ENCODE data around the gene OR11G2.
"Not testable (repeated sequence)": the region's sequence is repeated elsewhere in the genome, so short reads cannot be mapped to it uniquely, and the experiment has no call there.

Gene OR11G2

DNA sequence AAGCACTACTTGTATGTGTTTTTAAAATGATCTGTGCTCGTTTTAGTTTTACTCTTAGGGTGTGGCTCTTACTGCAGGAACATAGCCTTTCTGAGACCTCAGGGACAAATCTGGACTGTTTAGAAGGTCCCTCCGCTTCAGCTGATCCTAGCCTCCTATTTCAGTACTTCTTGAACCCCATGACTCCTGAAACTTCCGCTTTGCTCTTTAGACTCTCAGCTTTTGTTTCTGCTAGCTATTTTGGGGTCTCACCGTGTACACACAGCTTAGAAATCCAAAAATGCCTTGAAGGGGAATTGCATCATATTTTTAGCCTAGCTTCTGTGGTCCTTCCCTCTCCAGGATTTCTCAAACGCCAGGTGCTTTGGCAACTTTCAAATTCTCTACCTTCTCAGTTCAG is 8.3 kb downstream of the OR11G2 start:
- H2BK5ac ChIP-seq (ENCODE audit: low read length), result no peak overlapping the region
- no peaks in the 10 kb centered on the region for H3K36me3 ChIP-seq (ENCODE audit: control insufficient read depth, insufficient read depth, low read length)
- H2BK15ac ChIP-seq (replicated peaks; ENCODE audit: low read depth), result no peak overlapping the region
- no peak overlapping the region for H4K8ac ChIP-seq (ENCODE audit: low read depth, low read length)
- no peak overlapping the region for H3K4ac ChIP-seq (ENCODE audit: low read depth, low read length)
- H3K4me3 ChIP-seq (ENCODE audit: low read length), result no peak overlapping the region
- H3K4me2 ChIP-seq (ENCODE audit: low read length), result no peak overlapping the region
- H3K9ac ChIP-seq (ENCODE audit: low read length), result no peak overlapping the region
- no peak overlapping the region for H3K23ac ChIP-seq (ENCODE audit: low read length)
- no peak overlapping the region for H2BK120ac ChIP-seq (ENCODE audit: low read depth, low read length)
- H3K79me1 ChIP-seq (ENCODE audit: low read length), result no peaks in the 10 kb centered on the region
- H3K4me1 ChIP-seq (ENCODE audit: control insufficient read depth, low read depth, low read length), result no peaks in the 10 kb centered on the region
- no CpG with 5 or more reads among the region's 5 CpGs for WGBS (ENCODE audit: extremely low coverage, insufficient coverage, low lambda C conversion rate)
- no peaks in the 10 kb centered on the region for H3K79me2 ChIP-seq (ENCODE audit: control insufficient read depth, insufficient read depth, low read length)
- DNase-seq, result no peak
- H3K56ac ChIP-seq (ENCODE audit: low read length), result no peak overlapping the region
- H3K27ac ChIP-seq (ENCODE audit: low read depth, low read length), result no peak overlapping the region
- no peak overlapping the region for H2AK5ac ChIP-seq (ENCODE audit: low read length)
- no peaks in the 10 kb centered on the region for H3K27me3 ChIP-seq (ENCODE audit: insufficient read depth, low read length, poor library complexity)
- no peak overlapping the region for H3K18ac ChIP-seq (ENCODE audit: low read length)
- H4K5ac ChIP-seq (ENCODE audit: low read length), result no peak overlapping the region

DNA sequence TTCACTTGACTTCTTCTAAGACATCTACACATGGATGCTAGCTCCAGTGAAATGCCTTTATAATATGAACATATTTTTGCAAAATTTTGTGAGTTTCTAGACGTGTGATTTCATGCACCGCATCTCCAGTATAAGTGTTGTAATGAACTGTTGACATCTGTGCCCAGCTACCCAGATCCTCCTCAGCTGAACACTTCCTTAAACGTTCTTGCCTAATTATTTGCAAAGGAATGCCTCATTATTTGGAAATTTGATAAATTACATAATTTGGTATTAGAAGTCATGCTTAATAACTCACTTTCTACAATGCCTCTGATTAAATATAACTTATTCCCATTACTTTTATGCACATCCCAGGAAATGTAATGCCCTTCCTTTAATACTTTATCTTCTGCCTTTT is 14.0 kb downstream of the OR11G2 start:
- no peak overlapping the region for H2AK5ac ChIP-seq (ENCODE audit: low read length)
- H3K79me1 ChIP-seq (ENCODE audit: low read length), result no peaks in the 10 kb centered on the region
- no peak overlapping the region for H3K23ac ChIP-seq (ENCODE audit: low read length)
- no peaks in the 10 kb centered on the region for H3K27me3 ChIP-seq (ENCODE audit: insufficient read depth, low read length, poor library complexity)
- no peak overlapping the region for H2BK120ac ChIP-seq (ENCODE audit: low read depth, low read length)
- H3K4me2 ChIP-seq (ENCODE audit: low read length), result no peak overlapping the region
- H2BK15ac ChIP-seq (replicated peaks; ENCODE audit: low read depth), result no peak overlapping the region
- H3K36me3 ChIP-seq (ENCODE audit: control insufficient read depth, insufficient read depth, low read length), result no peaks in the 10 kb centered on the region
- H3K27ac ChIP-seq (ENCODE audit: low read depth, low read length), result no peak overlapping the region
- H2BK5ac ChIP-seq (ENCODE audit: low read length), result no peak overlapping the region
- no peak overlapping the region for H4K8ac ChIP-seq (ENCODE audit: low read depth, low read length)
- no peak overlapping the region for H4K5ac ChIP-seq (ENCODE audit: low read length)
- WGBS (ENCODE audit: extremely low coverage, insufficient coverage, low lambda C conversion rate), result no CpG with 5 or more reads among the region's 3 CpGs
- no peak for DNase-seq
- H3K79me2 ChIP-seq (ENCODE audit: control insufficient read depth, insufficient read depth, low read length), result no peaks in the 10 kb centered on the region
- no peak overlapping the region for H3K4me3 ChIP-seq (ENCODE audit: low read length)
- no peak overlapping the region for H3K4ac ChIP-seq (ENCODE audit: low read depth, low read length)
- H3K18ac ChIP-seq (ENCODE audit: low read length), result no peak overlapping the region
- H3K9ac ChIP-seq (ENCODE audit: low read length), result no peak overlapping the region
- H3K4me1 ChIP-seq (ENCODE audit: control insufficient read depth, low read depth, low read length), result no peaks in the 10 kb centered on the region
- H3K56ac ChIP-seq (ENCODE audit: low read length), result no peak overlapping the region

DNA sequence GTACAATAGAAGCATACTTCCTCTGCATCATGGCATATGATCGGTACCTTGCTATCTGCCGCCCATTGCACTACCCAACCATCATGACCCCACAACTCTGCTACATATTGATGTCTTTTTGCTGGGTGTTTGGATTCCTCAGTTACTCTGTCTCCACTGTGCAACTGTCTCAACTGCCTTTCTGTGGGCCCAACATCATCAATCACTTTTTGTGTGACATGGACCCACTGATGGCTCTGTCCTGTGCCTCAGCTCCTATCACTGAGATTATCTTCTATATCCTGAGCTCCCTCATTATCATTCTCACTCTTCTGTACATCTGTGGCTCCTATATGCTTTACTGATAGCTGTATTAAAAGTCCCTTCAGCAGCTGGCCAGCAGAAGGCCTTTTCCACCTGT is 18.9 kb downstream of the OR11G2 start:
- no peak overlapping the region for H4K5ac ChIP-seq (ENCODE audit: low read length)
- DNase-seq, result no peak
- no peak overlapping the region for H3K18ac ChIP-seq (ENCODE audit: low read length)
- H3K4me3 ChIP-seq (ENCODE audit: low read length), result no peak overlapping the region
- H3K79me1 ChIP-seq (ENCODE audit: low read length), result no peaks in the 10 kb centered on the region
- WGBS (ENCODE audit: extremely low coverage, insufficient coverage, low lambda C conversion rate), result no CpG with 5 or more reads among the region's 2 CpGs
- no peak overlapping the region for H2BK15ac ChIP-seq (replicated peaks; ENCODE audit: low read depth)
- no peak overlapping the region for H3K27ac ChIP-seq (ENCODE audit: low read depth, low read length)
- H3K4ac ChIP-seq (ENCODE audit: low read depth, low read length), result no peak overlapping the region
- no peaks in the 10 kb centered on the region for H3K4me1 ChIP-seq (ENCODE audit: control insufficient read depth, low read depth, low read length)
- no peak overlapping the region for H3K4me2 ChIP-seq (ENCODE audit: low read length)
- H3K9ac ChIP-seq (ENCODE audit: low read length), result no peak overlapping the region
- no peaks in the 10 kb centered on the region for H3K79me2 ChIP-seq (ENCODE audit: control insufficient read depth, insufficient read depth, low read length)
- H3K36me3 ChIP-seq (ENCODE audit: control insufficient read depth, insufficient read depth, low read length), result no peaks in the 10 kb centered on the region
- no peak overlapping the region for H2BK5ac ChIP-seq (ENCODE audit: low read length)
- no peak overlapping the region for H3K23ac ChIP-seq (ENCODE audit: low read length)
- H2AK5ac ChIP-seq (ENCODE audit: low read length), result no peak overlapping the region
- H4K8ac ChIP-seq (ENCODE audit: low read depth, low read length), result no peak overlapping the region
- H3K27me3 ChIP-seq (ENCODE audit: insufficient read depth, low read length, poor library complexity), result no peaks in the 10 kb centered on the region
- no peak overlapping the region for H3K56ac ChIP-seq (ENCODE audit: low read length)
- H2BK120ac ChIP-seq (ENCODE audit: low read depth, low read length), result no peak overlapping the region

DNA sequence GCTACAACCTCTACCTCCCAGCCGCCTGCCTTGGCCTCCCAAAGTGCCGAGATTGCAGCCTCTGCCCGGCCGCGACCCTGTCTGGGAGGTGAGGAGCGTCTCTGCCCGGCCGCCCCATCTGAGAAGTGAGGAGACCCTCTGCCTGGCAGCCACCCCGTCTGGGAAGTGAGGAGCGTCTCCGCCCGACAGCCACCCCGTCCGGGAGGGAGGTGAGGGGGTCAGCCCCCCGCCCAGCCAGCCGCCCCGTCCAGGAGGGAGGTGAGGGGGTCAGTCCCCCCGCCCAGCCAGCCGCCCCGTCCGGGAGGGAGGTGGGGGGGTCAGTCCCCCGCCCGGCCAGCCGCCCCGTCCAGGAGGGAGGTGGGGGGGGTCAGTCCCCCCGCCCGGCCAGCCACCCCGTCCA is 21.7 kb downstream of the OR11G2 start:
- H3K4me3 ChIP-seq (ENCODE audit: low read length); H2BK5ac ChIP-seq (ENCODE audit: low read length); H3K27ac ChIP-seq (ENCODE audit: low read depth, low read length); H3K56ac ChIP-seq (ENCODE audit: low read length); H3K27me3 ChIP-seq (ENCODE audit: insufficient read depth, low read length, poor library complexity); H3K4me2 ChIP-seq (ENCODE audit: low read length); H3K4ac ChIP-seq (ENCODE audit: low read depth, low read length); H3K36me3 ChIP-seq (ENCODE audit: control insufficient read depth, insufficient read depth, low read length); H4K8ac ChIP-seq (ENCODE audit: low read depth, low read length); DNase-seq; H3K23ac ChIP-seq (ENCODE audit: low read length); H2AK5ac ChIP-seq (ENCODE audit: low read length); H3K79me2 ChIP-seq (ENCODE audit: control insufficient read depth, insufficient read depth, low read length); H3K79me1 ChIP-seq (ENCODE audit: low read length); H2BK15ac ChIP-seq (replicated peaks; ENCODE audit: low read depth); H2BK120ac ChIP-seq (ENCODE audit: low read depth, low read length); H3K9ac ChIP-seq (ENCODE audit: low read length); H3K18ac ChIP-seq (ENCODE audit: low read length); H4K5ac ChIP-seq (ENCODE audit: low read length); H3K4me1 ChIP-seq (ENCODE audit: control insufficient read depth, low read depth, low read length): not testable (repeated sequence)
- no CpG with 5 or more reads among the region's 28 CpGs for WGBS (ENCODE audit: extremely low coverage, insufficient coverage, low lambda C conversion rate)

DNA sequence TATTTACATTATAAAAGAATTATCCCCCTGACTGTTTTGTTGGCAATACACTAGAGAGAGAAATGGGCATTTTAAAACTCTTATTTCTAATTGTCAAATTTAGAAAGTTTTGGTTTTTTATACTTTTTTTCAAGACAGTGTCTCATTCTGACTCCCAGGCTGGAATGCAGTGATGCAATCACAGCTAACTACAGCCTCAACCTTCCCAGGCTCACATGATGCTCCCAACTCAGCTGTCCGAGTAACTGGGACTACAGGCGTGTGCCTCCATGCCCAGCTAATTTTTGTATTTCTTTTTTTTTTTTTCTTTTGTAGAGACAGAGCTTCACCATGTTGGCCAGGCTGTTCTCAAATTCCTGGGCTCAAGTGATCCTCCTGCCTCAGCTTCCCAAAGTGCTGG is 24.5 kb downstream of the OR11G2 start:
- Histone ChIP-seq H4K8ac (ENCODE audit: low read depth, low read length) (no peak overlapping the region), H3K4ac (ENCODE audit: low read depth, low read length) (no peak overlapping the region), H3K27ac (ENCODE audit: low read depth, low read length) (no peak overlapping the region), H3K4me2 (ENCODE audit: low read length) (no peak overlapping the region), H3K27me3 (ENCODE audit: insufficient read depth, low read length, poor library complexity) (no peaks in the 10 kb centered on the region), H3K36me3 (ENCODE audit: control insufficient read depth, insufficient read depth, low read length) (no peaks in the 10 kb centered on the region), H2BK120ac (ENCODE audit: low read depth, low read length) (no peak overlapping the region), H3K18ac (ENCODE audit: low read length) (no peak overlapping the region), H3K9ac (ENCODE audit: low read length) (no peak overlapping the region), H3K56ac (ENCODE audit: low read length) (no peak overlapping the region), H2AK5ac (ENCODE audit: low read length) (no peak overlapping the region), H4K5ac (ENCODE audit: low read length) (no peak overlapping the region), H3K23ac (ENCODE audit: low read length) (no peak overlapping the region), H2BK5ac (ENCODE audit: low read length) (no peak overlapping the region), H3K79me2 (ENCODE audit: control insufficient read depth, insufficient read depth, low read length) (no peaks in the 10 kb centered on the region), H3K4me1 (ENCODE audit: control insufficient read depth, low read depth, low read length) (no peaks in the 10 kb centered on the region), H3K79me1 (ENCODE audit: low read length) (no peaks in the 10 kb centered on the region), H3K4me3 (ENCODE audit: low read length) (no peak overlapping the region), H2BK15ac (replicated peaks; ENCODE audit: low read depth) (no peak overlapping the region)
- DNase-seq, result no peak
- no CpG with 5 or more reads among the region's 2 CpGs for WGBS (ENCODE audit: extremely low coverage, insufficient coverage, low lambda C conversion rate)

DNA sequence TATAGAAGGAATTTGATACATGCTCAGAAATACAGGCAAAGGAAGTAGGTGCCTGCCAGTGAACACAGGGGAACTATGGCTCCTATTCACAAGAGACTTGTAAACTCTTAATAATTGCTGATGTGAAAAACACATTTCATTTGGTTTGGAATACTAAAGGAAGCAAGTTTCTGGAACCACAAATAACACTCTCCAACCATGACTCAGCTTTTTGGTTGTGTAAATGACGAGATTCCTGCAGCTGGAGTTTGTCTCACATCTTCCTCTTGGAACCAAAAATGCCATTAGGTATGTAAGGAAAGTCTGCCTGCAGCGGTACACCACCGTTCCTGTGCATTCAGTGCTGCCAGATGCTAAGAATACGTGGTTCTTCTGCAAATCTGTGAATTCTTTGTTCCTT is 28.3 kb downstream of the OR11G2 start:
- Histone ChIP-seq H3K4me3 (ENCODE audit: low read length) (no peak overlapping the region), H3K56ac (ENCODE audit: low read length) (no peak overlapping the region), H3K27me3 (ENCODE audit: insufficient read depth, low read length, poor library complexity) (no peaks in the 10 kb centered on the region), H3K36me3 (ENCODE audit: control insufficient read depth, insufficient read depth, low read length) (no peaks in the 10 kb centered on the region), H2BK5ac (ENCODE audit: low read length) (no peak overlapping the region), H2AK5ac (ENCODE audit: low read length) (no peak overlapping the region), H2BK120ac (ENCODE audit: low read depth, low read length) (no peak overlapping the region), H3K23ac (ENCODE audit: low read length) (no peak overlapping the region), H3K79me1 (ENCODE audit: low read length) (no peaks in the 10 kb centered on the region), H3K4me2 (ENCODE audit: low read length) (no peak overlapping the region), H3K27ac (ENCODE audit: low read depth, low read length) (no peak overlapping the region), H3K9ac (ENCODE audit: low read length) (no peak overlapping the region), H3K18ac (ENCODE audit: low read length) (no peak overlapping the region), H3K4ac (ENCODE audit: low read depth, low read length) (no peak overlapping the region), H3K4me1 (ENCODE audit: control insufficient read depth, low read depth, low read length) (no peaks in the 10 kb centered on the region), H4K8ac (ENCODE audit: low read depth, low read length) (no peak overlapping the region), H3K79me2 (ENCODE audit: control insufficient read depth, insufficient read depth, low read length) (no peaks in the 10 kb centered on the region), H4K5ac (ENCODE audit: low read length) (no peak overlapping the region), H2BK15ac (replicated peaks; ENCODE audit: low read depth) (no peak overlapping the region)
- no CpG with 5 or more reads among the region's 4 CpGs for WGBS (ENCODE audit: extremely low coverage, insufficient coverage, low lambda C conversion rate)
- DNase-seq, result no peak
